ENCODE data around the gene IGFL4.

Gene IGFL4

GRCh38 chr19:46040952-46041500 is at the start of gene IGFL4:
TSS of gene IGFL4 (minus strand) at chr19:46041002. CDS start at chr19:46040962, 40 bp downstream.
- H3K27ac ChIP-seq (ENCODE audit: extremely low read depth, low read depth, low read length) = peak within 1 kb of the TSS; percentile 53; the same call in 1 of the 2 replicates
- ChIA-PET POLR2A (interaction anchor here (0.5 to 2.9 kb wide), 8 partner anchors 9 to 367 kb away, joined by 3 to 12 read pairs (median 4); no protein-coding TSS in a partner anchor), CTCF (interaction anchor here (0.5 to 8.1 kb wide), 9 partner anchors 9 to 931 kb away, joined by 3 to 120 read pairs (median 5); no protein-coding TSS in a partner anchor)
- H3K4me1 ChIP-seq (ENCODE audit: control insufficient read depth, insufficient read depth, low read length) = peaks cover 16% of the 10 kb centered on the region
- H3K9me3 ChIP-seq (ENCODE audit: control insufficient read depth, insufficient read depth, low read depth, low read length) = no peaks in the 10 kb centered on the region; the same call in 1 of the 2 replicates
- no peaks in the 10 kb centered on the region for H3K36me3 ChIP-seq (ENCODE audit: control insufficient read depth in 2 of 2, insufficient read depth in 1 of 2, low read length in 2 of 2)
- no peak within 1 kb of the TSS for H3K4me3 ChIP-seq (ENCODE audit: low read depth, low read length)
- TF ChIP-seq ZSCAN16 (tag by site-specific recombination; IDR thresholded peaks at IDR 0.05) = peak; percentile 53; the same call in 1 of the 2 replicates
- no peak for TF ChIP-seq ZFP3 (tag by site-specific recombination; IDR thresholded peaks at IDR 0.05; ENCODE audit: low read depth)
- TF ChIP-seq, protein P1, sequence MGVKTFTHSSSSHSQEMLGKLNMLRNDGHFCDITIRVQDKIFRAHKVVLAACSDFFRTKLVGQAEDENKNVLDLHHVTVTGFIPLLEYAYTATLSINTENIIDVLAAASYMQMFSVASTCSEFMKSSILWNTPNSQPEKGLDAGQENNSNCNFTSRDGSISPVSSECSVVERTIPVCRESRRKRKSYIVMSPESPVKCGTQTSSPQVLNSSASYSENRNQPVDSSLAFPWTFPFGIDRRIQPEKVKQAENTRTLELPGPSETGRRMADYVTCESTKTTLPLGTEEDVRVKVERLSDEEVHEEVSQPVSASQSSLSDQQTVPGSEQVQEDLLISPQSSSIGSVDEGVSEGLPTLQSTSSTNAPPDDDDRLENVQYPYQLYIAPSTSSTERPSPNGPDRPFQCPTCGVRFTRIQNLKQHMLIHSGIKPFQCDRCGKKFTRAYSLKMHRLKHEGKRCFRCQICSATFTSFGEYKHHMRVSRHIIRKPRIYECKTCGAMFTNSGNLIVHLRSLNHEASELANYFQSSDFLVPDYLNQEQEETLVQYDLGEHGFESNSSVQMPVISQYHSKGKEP (tag by site-specific recombination; IDR thresholded peaks at IDR 0.05) = peak; percentile 44; the same call in 1 of the 2 replicates
- peak; percentile 97 for TF ChIP-seq FEZF1 (tag by site-specific recombination; IDR thresholded peaks at IDR 0.05)
- peak; percentile 84 for TF ChIP-seq BCL6B (tag by site-specific recombination; IDR thresholded peaks at IDR 0.05)
- TF ChIP-seq ZIC2 (tag by site-specific recombination; IDR thresholded peaks at IDR 0.05) = peak; percentile 22; the same call in 1 of the 2 replicates
- peak; percentile 82 for TF ChIP-seq ZNF843 (tag by site-specific recombination; IDR thresholded peaks at IDR 0.05)
- TF ChIP-seq PBX3 (CRISPR knock-in tag; IDR thresholded peaks at IDR 0.05) = no peak
- 0 out of 2 replicates have a peak, but pooled peaks have one; percentile 57 for TF ChIP-seq KLF17 (tag by site-specific recombination; IDR thresholded peaks at IDR 0.05)
- peak; percentile 59; the same call in 1 of the 2 replicates for TF ChIP-seq ZNF558 (tag by site-specific recombination; IDR thresholded peaks at IDR 0.05)
- TF ChIP-seq ZXDB (tag by site-specific recombination; IDR thresholded peaks at IDR 0.05) = peak; percentile 92
- TF ChIP-seq, protein P2, sequence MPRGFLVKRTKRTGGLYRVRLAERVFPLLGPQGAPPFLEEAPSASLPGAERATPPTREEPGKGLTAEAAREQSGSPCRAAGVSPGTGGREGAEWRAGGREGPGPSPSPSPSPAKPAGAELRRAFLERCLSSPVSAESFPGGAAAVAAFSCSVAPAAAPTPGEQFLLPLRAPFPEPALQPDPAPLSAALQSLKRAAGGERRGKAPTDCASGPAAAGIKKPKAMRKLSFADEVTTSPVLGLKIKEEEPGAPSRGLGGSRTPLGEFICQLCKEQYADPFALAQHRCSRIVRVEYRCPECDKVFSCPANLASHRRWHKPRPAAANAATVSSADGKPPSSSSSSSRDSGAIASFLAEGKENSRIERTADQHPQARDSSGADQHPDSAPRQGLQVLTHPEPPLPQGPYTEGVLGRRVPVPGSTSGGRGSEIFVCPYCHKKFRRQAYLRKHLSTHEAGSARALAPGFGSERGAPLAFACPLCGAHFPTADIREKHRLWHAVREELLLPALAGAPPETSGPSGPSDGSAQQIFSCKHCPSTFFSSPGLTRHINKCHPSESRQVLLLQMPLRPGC (tag by site-specific recombination; IDR thresholded peaks at IDR 0.05) = peak; percentile 64; the same call in 1 of the 2 replicates
- no peak for TF ChIP-seq ZNF114 (tag by site-specific recombination; IDR thresholded peaks at IDR 0.05)
- TF ChIP-seq ZNF394 (tag by site-specific recombination; IDR thresholded peaks at IDR 0.05; ENCODE audit: borderline replicate concordance) = peak; percentile 33; the same call in 1 of the 2 replicates
- peak; percentile 88 for TF ChIP-seq IKZF3 (tag by site-specific recombination; IDR thresholded peaks at IDR 0.05)
- peak; percentile 75 for TF ChIP-seq ZBTB21 (tag by site-specific recombination; IDR thresholded peaks at IDR 0.05)
- TF ChIP-seq, protein P3, sequence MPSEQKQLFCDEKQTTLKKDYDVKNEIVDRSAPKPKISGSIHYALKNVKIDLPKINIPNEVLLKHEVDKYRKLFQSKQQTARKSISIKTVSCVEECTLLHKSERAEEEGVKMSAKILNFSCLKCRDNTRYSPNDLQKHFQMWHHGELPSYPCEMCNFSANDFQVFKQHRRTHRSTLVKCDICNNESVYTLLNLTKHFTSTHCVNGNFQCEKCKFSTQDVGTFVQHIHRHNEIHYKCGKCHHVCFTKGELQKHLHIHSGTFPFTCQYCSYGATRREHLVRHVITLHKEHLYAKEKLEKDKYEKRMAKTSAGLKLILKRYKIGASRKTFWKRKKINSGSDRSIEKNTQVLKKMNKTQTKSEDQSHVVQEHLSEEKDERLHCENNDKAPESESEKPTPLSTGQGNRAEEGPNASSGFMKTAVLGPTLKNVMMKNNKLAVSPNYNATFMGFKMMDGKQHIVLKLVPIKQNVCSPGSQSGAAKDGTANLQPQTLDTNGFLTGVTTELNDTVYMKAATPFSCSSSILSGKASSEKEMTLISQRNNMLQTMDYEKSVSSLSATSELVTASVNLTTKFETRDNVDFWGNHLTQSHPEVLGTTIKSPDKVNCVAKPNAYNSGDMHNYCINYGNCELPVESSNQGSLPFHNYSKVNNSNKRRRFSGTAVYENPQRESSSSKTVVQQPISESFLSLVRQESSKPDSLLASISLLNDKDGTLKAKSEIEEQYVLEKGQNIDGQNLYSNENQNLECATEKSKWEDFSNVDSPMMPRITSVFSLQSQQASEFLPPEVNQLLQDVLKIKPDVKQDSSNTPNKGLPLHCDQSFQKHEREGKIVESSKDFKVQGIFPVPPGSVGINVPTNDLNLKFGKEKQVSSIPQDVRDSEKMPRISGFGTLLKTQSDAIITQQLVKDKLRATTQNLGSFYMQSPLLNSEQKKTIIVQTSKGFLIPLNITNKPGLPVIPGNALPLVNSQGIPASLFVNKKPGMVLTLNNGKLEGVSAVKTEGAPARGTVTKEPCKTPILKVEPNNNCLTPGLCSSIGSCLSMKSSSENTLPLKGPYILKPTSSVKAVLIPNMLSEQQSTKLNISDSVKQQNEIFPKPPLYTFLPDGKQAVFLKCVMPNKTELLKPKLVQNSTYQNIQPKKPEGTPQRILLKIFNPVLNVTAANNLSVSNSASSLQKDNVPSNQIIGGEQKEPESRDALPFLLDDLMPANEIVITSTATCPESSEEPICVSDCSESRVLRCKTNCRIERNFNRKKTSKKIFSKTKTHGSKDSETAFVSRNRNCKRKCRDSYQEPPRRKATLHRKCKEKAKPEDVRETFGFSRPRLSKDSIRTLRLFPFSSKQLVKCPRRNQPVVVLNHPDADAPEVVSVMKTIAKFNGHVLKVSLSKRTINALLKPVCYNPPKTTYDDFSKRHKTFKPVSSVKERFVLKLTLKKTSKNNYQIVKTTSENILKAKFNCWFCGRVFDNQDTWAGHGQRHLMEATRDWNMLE (tag by site-specific recombination; conservative IDR thresholded peaks at IDR 0.05; ENCODE audit: low read depth) = peak; percentile 37; the same call in 1 of the 2 replicates
- peak; percentile 74 for TF ChIP-seq WT1 (tag by site-specific recombination; IDR thresholded peaks at IDR 0.05)
- TF ChIP-seq ZNF76 (tag by site-specific recombination; IDR thresholded peaks at IDR 0.05; ENCODE audit: borderline replicate concordance, low read depth) = no peak
- TF ChIP-seq, protein P4, sequence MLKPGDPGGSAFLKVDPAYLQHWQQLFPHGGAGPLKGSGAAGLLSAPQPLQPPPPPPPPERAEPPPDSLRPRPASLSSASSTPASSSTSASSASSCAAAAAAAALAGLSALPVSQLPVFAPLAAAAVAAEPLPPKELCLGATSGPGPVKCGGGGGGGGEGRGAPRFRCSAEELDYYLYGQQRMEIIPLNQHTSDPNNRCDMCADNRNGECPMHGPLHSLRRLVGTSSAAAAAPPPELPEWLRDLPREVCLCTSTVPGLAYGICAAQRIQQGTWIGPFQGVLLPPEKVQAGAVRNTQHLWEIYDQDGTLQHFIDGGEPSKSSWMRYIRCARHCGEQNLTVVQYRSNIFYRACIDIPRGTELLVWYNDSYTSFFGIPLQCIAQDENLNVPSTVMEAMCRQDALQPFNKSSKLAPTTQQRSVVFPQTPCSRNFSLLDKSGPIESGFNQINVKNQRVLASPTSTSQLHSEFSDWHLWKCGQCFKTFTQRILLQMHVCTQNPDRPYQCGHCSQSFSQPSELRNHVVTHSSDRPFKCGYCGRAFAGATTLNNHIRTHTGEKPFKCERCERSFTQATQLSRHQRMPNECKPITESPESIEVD (tag by site-specific recombination; IDR thresholded peaks at IDR 0.05) = peak; percentile 87
- TF ChIP-seq ZNF10 (tag by site-specific recombination; IDR thresholded peaks at IDR 0.05) = peak; percentile 74
